Measurements from ENCODE around the gene MIPOL1. TPM values are rescaled to one million over a fixed set of nuclear protein-coding genes. Genes with fewer than 3 reads are reported as not detected.

Gene MIPOL1
- total RNA-seq, 1 experiment from 2014 or later: 15.4 TPM

GRCh38 chr14:37558740-37559139 lies 361.0 kb downstream of the MIPOL1 start (continued):
- TF ChIP-seq MAX (IDR thresholded peaks at IDR 0.05): no peak
- TF ChIP-seq ATF3 (IDR thresholded peaks at IDR 0.05): no peak

GRCh38 chr14:37559386-37559785 lies 361.6 kb downstream of the MIPOL1 start:
- no peaks in the 10 kb centered on the region for H3K27me3 ChIP-seq (ENCODE audit: insufficient read depth, low read length)
- CTCF ChIA-PET: no interaction called here

More at GRCh38 chr14:37559386-37559785, 361.6 kb downstream of the MIPOL1 start:
- ATAC-seq (no peak), DNase-seq (ENCODE audit: low read depth, low spot score) (no peak)
- intact Hi-C loops (cut with micrococcal nuclease): no loop called here
- no peaks in the 10 kb centered on the region for H3K36me3 ChIP-seq (ENCODE audit: control insufficient read depth in 1 of 2, insufficient read depth in 2 of 2, low read length in 2 of 2)
- BruUV-seq (replicated peaks): no TSS peak
- H3K9me3 ChIP-seq (ENCODE audit: control insufficient read depth in 1 of 2, insufficient read depth in 1 of 2, low read depth in 1 of 2, low read length in 2 of 2): no peaks in the 10 kb centered on the region
- no peak overlapping the region for H3K27ac ChIP-seq (ENCODE audit: low read depth, low read length)
- POLR2A ChIA-PET: no interaction called here
- no peak for TF ChIP-seq EZH2phosphoT487 (IDR thresholded peaks at IDR 0.05; ENCODE audit: borderline replicate concordance)
- TF ChIP-seq ELF1 (IDR thresholded peaks at IDR 0.05; ENCODE audit: borderline replicate concordance, low read depth): no peak
- no peak for TF ChIP-seq CTCF (IDR thresholded peaks at IDR 0.05 in 2 of 3, conservative IDR thresholded peaks at IDR 0.05 in 1 of 3; ENCODE audit: borderline replicate concordance in 1 of 3, insufficient read depth in 1 of 3, low read depth in 2 of 3, low read length in 2 of 3)
- no peak for TF ChIP-seq RAD21 (IDR thresholded peaks at IDR 0.05; ENCODE audit: low read depth)
- no peak overlapping the region for H2AFZ ChIP-seq (ENCODE audit: low read depth, low read length, poor library complexity, severe bottlenecking)
- H3K79me2 ChIP-seq (ENCODE audit: insufficient read depth, low read length): no peaks in the 10 kb centered on the region
- H3K4me2 ChIP-seq (ENCODE audit: low read length): no peak overlapping the region
- H3K4me3 ChIP-seq (replicated peaks in 1 of 2; ENCODE audit: low read depth in 1 of 2, low read length in 2 of 2): no peak overlapping the region
- H3K4me1 ChIP-seq (ENCODE audit: control insufficient read depth in 1 of 2, insufficient read depth in 2 of 2, low read length in 2 of 2): no peaks in the 10 kb centered on the region
- H4K20me1 ChIP-seq (ENCODE audit: insufficient read depth): no peaks in the 10 kb centered on the region
- RAD21 ChIA-PET (ENCODE audit: low non-redundant PET in 1 of 2, low total read pairs in 2 of 2, uncharacterized antibody in 2 of 2, unreplicated experiment in 2 of 2): no interaction called here
- H3K9ac ChIP-seq (ENCODE audit: low read length): no peak overlapping the region
- no peaks in the 10 kb centered on the region for H3K9me2 ChIP-seq (ENCODE audit: insufficient read depth)

Data from HCT116 (cell line).